GM12878 (cell line): ENCODE results near the gene ELL2. TPM values are rescaled to one million over a fixed set of nuclear protein-coding genes. Genes with fewer than 3 reads are reported as not detected.

Experiments used
- ATAC-seq: fragments of 200-7000 bp; cut with Tn5 transposase; 3 replicates; pipeline ENCODE4 v1.9.1; 2020; ENCODE audit warnings: mild to moderate bottlenecking, moderate library complexity
- BruUV-seq: library from RNA; stranded (reverse); fragments of 400-500 nt; replicated peaks from 2 replicates; lab custom pipeline; 2021; lab: Mats Ljungman, UMichigan
- CTCF ChIA-PET: fragments of 300-600 bp; sonication (Branson Sonifier 250); formaldehyde crosslinking; extraction: SDS; loops from one replicate; lab custom pipeline; 2021; ENCODE audit warnings: inconsistent platforms; lab: Yijun Ruan, JAX
- POLR2A ChIA-PET: fragments of 350-600 bp; formaldehyde crosslinking; extraction: SDS; loops from one replicate; lab custom pipeline; 2021; ENCODE audit warnings: inconsistent platforms; lab: Charles Lee
- RAD21 ChIA-PET: fragments of 300-600 bp; sonication (Branson Sonifier 250); formaldehyde crosslinking; loops from one replicate; lab custom pipeline; 2023; ENCODE audit warnings: antibody characterized with exemption; ENCODE audit not compliant: unreplicated experiment; lab: Charles Lee
- SMC1A ChIA-PET: fragments of 300-600 bp; sonication (Branson Sonifier 250); formaldehyde crosslinking; loops from one replicate; lab custom pipeline; 2023; ENCODE audit not compliant: unreplicated experiment, uncharacterized antibody; lab: Charles Lee
- DNase-seq: peaks from one replicate; pipeline ENCODE4 v3.0.0-alpha.2; 2011; ENCODE audit warnings: low read depth, low spot score
- FAIRE-seq: peaks from 3 replicates; lab custom pipeline; 2011; peaks lifted over from hg19 to GRCh38; lab: Jason Lieb, UNC
- H2AFZ ChIP-seq: 2 replicates; pipeline ENCODE4 v1.6.0; 2011; ENCODE audit warnings: low read depth, low read length, control low read depth; ENCODE audit not compliant: control insufficient read depth
- H3K27ac ChIP-seq: 2 replicates; pipeline ENCODE4 v1.5.1; 2011; ENCODE audit warnings: control low read depth; ENCODE audit not compliant: control insufficient read depth, insufficient read depth
- H3K27me3 ChIP-seq, 2 experiments: replicated peaks in 1 of 2; 2 replicates each; pipeline versions ENCODE4 v1.6.0 to v1.6.1; 2011; ENCODE audit warnings: low read length in 1 of 2; ENCODE audit not compliant: control insufficient read depth in 2 of 2, insufficient read depth in 2 of 2
- H3K36me3 ChIP-seq, 2 experiments: 2 replicates each; pipeline ENCODE4 v1.5.1; 2011; ENCODE audit warnings: low read length in 1 of 2; ENCODE audit not compliant: control insufficient read depth in 2 of 2, insufficient read depth in 2 of 2
- H3K4me1 ChIP-seq: 2 replicates; pipeline ENCODE4 v1.6.1; 2011; ENCODE audit warnings: mild to moderate bottlenecking, low read length, moderate library complexity, mixed read lengths; ENCODE audit not compliant: control insufficient read depth, insufficient read depth
- H3K4me2 ChIP-seq: 2 replicates; pipeline ENCODE4 v1.6.0; 2011; ENCODE audit warnings: control low read depth; ENCODE audit not compliant: control insufficient read depth, insufficient read depth
- H3K4me3 ChIP-seq: fragments of 200-600 bp; sonication (generic); 2 replicates; pipeline ENCODE4 v1.5.1; 2016
- H3K79me2 ChIP-seq: 2 replicates; pipeline ENCODE4 v1.6.0; 2011; ENCODE audit warnings: low read length; ENCODE audit not compliant: control insufficient read depth, insufficient read depth
- H3K9ac ChIP-seq: 2 replicates; pipeline ENCODE4 v1.8.0; 2011; ENCODE audit warnings: low read length, control low read depth, mixed read lengths; ENCODE audit not compliant: control insufficient read depth, insufficient read depth
- H3K9me3 ChIP-seq: replicated peaks from 3 replicates; pipeline ENCODE4 v1.5.1; 2011; ENCODE audit warnings: mild to moderate bottlenecking, low read length; ENCODE audit not compliant: control insufficient read depth, insufficient read depth
- H4K20me1 ChIP-seq: 2 replicates; pipeline ENCODE4 v1.6.0; 2011; ENCODE audit not compliant: control insufficient read depth, insufficient read depth
- FOXK2 ChIP-seq: fragments of 450-650 bp; IDR thresholded peaks from 2 replicates; pipeline ENCODE4 v1.6.1; 2017; ENCODE audit warnings: mild to moderate bottlenecking, moderate library complexity
- PRDM15 ChIP-seq: fragments of 450-650 bp; formaldehyde crosslinking; IDR thresholded peaks from 2 replicates; pipeline ENCODE4 v1.4.0; 2020; ENCODE audit warnings: mild to moderate bottlenecking, moderate library complexity
- RELA ChIP-seq: fragments of 450-650 bp; IDR thresholded peaks from 2 replicates; pipeline ENCODE4 v1.8.0; 2014; ENCODE audit warnings: borderline replicate concordance; ENCODE audit not compliant: partially characterized antibody
- RUNX3 ChIP-seq: IDR thresholded peaks from 2 replicates; pipeline ENCODE4 v1.6.1; 2012; ENCODE audit warnings: low read length, inconsistent platforms
- SUPT20H ChIP-seq: IDR thresholded peaks from 2 replicates; pipeline ENCODE4 v1.6.1; 2011; ENCODE audit warnings: low read depth, mild to moderate bottlenecking, low read length, moderate library complexity, borderline replicate concordance; ENCODE audit not compliant: control insufficient read depth
- TCF3 ChIP-seq: IDR thresholded peaks from 2 replicates; pipeline ENCODE4 v1.6.1; 2012; ENCODE audit warnings: low read depth, mild to moderate bottlenecking, low read length, borderline replicate concordance; ENCODE audit not compliant: insufficient read depth
- YBX1 ChIP-seq: fragments of 450-650 bp; IDR thresholded peaks from 2 replicates; pipeline ENCODE4 v1.6.1; 2016; ENCODE audit warnings: antibody characterized with exemption
- WGBS: methylation state at CpG from one replicate; pipeline ENCODE4 v1.1.6; 2016; ENCODE audit warnings: low lambda C conversion rate; ENCODE audit not compliant: insufficient replicate concordance, insufficient coverage; ENCODE audit errors: missing lambda C conversion rate; 5-methylcytosine and 5-hydroxymethylcytosine counted together
- in situ Hi-C: fragments of 300-500 bp; cut with MboI; formaldehyde crosslinking; loops from 9 replicates; pipeline ENCODE4 v1.14.3; 2018; ENCODE audit warnings: mixed read lengths
- intact Hi-C: fragments of 100-400 bp; cut with micrococcal nuclease; formaldehyde crosslinking; loops from one replicate; pipeline ENCODE4 v1.14.2; 2022; ENCODE audit not compliant: unreplicated experiment
- polyA plus RNA-seq, 11 experiments: library from polyadenylated mRNA; depleted of rRNA in 4 of 11; unstranded in 6 of 11; stranded (reverse) in 5 of 11; fragments of >200 nt; fragmentation: Nextera tagmentation in 4 of 11; fragmentation: Illumina TruSeq in 1 of 11; extraction: Ambion mirVana in 4 of 11; extraction: Trizol in 1 of 11; gene quantifications; 1 replicate in 1 of 11; 2 replicates in 10 of 11; pipeline versions ENCODE4 v1.2.1 to v1.2.3, GENCODE V29; 2011 to 2016; ENCODE audit warnings: inconsistent platforms in 2 of 11, missing spikeins in 2 of 11, low read depth in 1 of 11
- total RNA-seq, 4 experiments: library from RNA; depleted of rRNA in 3 of 4; stranded (reverse); fragments of >200 nt in 3 of 4; fragmentation: Illumina TruSeq in 1 of 4; extraction: Trizol in 1 of 4; gene quantifications; 2 replicates each; pipeline versions ENCODE4 v1.2.1 to v1.2.3, GENCODE V29; 2013 to 2021

The ELL2 gene
- total and polyA plus RNA-seq, 10 of the 15 experiments (the other 5 are each of a cell fraction or from before 2014, with no cell fraction given): 24.2 to 91.4 (median 57.4) TPM

GRCh38 chr5:95986937-95987520 is 25.4 kb upstream of the ELL2 start:
- ChIA-PET POLR2A (interaction anchor here (1.0 to 1.2 kb wide), 2 partner anchors 10 to 15 kb away, joined by 3 read pairs; no protein-coding TSS in a partner anchor), SMC1A (interaction anchor here (0.9 to 8.1 kb wide), 8 partner anchors 8 to 350 kb away, joined by 3 to 59 read pairs (median 4); no protein-coding TSS in a partner anchor), CTCF (interaction anchor here (1.0 to 1.1 kb wide), 2 partner anchors 9 to 350 kb away, joined by 4 to 5 read pairs; no protein-coding TSS in a partner anchor), RAD21 (interaction anchor here (0.8 to 3.3 kb wide), 2 partner anchors 13 to 29 kb away, joined by 3 to 12 read pairs; no protein-coding TSS in a partner anchor)
- Histone ChIP-seq H3K9me3 (no peaks in the 10 kb centered on the region), H3K4me1 (no peaks in the 10 kb centered on the region), H3K9ac (no peak overlapping the region), H3K4me2 (no peak overlapping the region), H2AFZ (no peak overlapping the region), H3K27ac (no peak overlapping the region), H3K4me3 (no peak overlapping the region), H3K79me2 (no peaks in the 10 kb centered on the region), H3K27me3 (no peaks in the 10 kb centered on the region), H3K36me3 (no peaks in the 10 kb centered on the region), H4K20me1 (no peaks in the 10 kb centered on the region)
- no peak for DNase-seq
- FAIRE-seq: no peak
- in situ Hi-C loops: no loop called here
- TF ChIP-seq RUNX3: no peak
- no peak for TF ChIP-seq PRDM15 (CRISPR knock-in tag)
- no peak for TF ChIP-seq YBX1
- no peak for TF ChIP-seq SUPT20H
- no peak for TF ChIP-seq RELA
- TF ChIP-seq FOXK2: no peak
- no peak for TF ChIP-seq TCF3
- intact Hi-C loops: no loop called here
- BruUV-seq: no TSS peak
- peak; percentile 39 for ATAC-seq
- WGBS: 98% methylated on average over 5 of the region's 5 CpGs
